Frontal cortex (tissue), 4 donors: ENCODE data around the gene CYBB. TPM values are rescaled to one million over a fixed set of nuclear protein-coding genes. Genes with fewer than 3 reads are reported as not detected.

ENCODE experiments used
- DNase-seq, 2 donors: peaks; one replicate each; pipeline ENCODE4 v3.0.0; 2012; ENCODE audit warnings: low spot score in 2 of 2
- FAIRE-seq: peaks from 2 replicates; lab custom pipeline; 2012; peaks lifted over from hg19 to GRCh38; lab: Jason Lieb, UNC
- total RNA-seq: library from RNA; depleted of rRNA; stranded (reverse); fragments of >200 nt; gene quantifications from one replicate; pipeline ENCODE4 v1.2.3, GENCODE V29; 2014
- donor health status: control.
- donor health status: control.
- donor health status: control.

Gene CYBB
- total RNA-seq, 1 donor from 2014 or later, result 10.6 TPM

DNA sequence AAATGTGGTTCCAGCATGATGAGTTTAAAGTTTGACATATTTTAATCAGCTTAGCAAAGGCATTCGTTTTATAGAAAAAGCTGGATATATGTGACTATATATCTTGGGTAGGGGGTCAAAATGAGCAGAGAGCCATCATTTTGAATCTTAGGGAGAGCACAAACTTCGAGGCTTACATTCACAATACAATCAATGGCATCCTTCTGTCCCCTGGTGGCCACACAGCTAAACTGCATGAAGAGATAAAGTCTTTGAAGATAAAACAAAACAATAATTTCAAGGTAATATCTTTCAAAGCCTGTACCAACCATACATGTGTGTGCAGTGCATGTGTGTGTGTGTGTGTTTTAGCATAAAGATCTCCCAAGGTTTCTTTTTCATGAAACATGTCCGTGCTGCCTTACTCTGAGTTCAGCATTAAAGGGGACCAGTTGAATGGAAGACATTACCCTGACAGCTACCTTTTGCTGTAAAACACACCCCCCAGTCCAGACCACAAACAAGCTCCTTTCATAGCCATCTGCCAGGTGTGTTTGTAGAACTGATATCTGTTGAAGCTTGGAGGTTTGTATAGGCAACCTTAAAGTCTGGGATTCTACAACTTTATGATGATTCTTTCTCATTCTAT lies 45.5 kb downstream of the CYBB start:
- no peak for DNase-seq
- FAIRE-seq, result peak; percentile 48

DNA sequence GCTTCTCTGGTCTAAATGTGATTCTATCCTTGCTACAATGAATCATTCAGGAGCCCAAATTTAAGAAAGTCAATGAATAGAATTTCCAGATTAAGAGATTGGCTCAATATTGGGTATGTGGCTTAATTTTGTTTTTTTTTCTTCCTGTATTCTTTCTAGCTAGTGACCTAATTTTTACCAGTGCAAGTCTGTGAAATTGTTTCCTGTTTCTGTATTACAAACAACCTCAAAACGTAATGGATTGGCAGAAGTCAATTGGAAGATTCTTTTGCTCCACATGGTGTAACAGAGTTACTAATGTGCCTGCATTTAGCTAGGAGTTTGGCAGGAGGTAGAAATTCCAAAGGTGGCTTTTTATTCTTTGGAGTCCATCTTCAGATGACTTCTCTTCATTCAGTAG lies 49.9 kb downstream of the CYBB start:
- no peak for FAIRE-seq

DNA sequence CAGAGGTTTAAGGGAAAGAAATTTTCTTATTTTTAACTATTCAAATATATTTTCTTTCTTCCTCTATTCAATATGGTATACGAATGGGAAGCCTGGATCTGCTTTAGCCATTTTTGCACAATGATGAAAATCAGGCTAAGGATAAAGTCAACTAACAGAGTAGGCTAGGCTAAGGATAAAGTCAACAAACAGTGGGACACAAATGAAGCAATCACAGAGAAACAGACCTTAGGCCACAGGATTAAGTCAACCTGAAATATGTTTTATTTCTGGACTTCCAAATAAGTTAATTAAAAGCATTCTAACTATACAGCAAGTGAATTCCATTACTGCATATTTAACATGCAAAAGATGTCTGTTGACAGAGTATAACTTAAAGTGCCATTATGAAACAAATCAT lies 50.5 kb downstream of the CYBB start:
- FAIRE-seq (no peak), DNase-seq (no peak)

More for the DNA sequence above, 49.9 kb downstream of the CYBB start:
- DNase-seq, result no peak

DNA sequence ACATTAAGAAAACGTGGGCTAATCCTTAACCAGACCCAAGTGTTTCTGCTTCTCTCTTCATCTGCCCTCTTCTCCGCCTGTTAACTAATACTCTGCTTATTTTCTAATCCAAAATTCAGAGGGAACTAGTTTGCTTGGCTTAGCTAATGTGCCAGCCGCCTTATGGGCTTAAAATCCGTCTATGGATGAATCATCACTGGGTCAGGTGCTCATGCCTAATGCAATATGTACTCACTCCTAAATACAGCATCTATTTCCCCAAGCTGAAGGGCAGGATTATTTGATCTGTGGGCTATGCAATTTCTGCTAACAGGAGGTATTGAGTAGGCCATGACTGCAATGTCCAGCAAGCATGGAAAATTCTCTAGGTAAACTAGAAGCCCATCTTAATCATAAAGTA lies 55.1 kb downstream of the CYBB start:
- DNase-seq (no peak), FAIRE-seq (no peak)

DNA sequence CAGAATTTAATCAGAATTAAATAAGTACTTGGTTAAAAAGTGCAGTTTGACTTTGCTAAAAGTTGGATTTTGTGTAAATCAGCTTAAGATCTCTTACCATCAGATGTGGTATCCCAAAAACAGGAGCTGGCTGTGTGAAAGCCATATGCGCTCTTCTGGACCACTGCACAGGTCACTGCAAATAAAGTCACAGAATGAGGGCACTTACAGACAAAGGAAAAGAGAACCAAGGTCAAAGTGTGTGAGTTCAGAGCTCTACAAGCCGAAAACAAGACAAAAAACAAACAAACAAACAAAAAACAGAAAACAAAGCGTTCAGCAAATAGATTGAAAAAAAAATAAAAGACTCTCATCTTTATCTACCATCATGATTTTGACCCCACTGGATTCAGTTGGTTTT lies 61.1 kb downstream of the CYBB start:
- FAIRE-seq (no peak), DNase-seq (no peak)

DNA sequence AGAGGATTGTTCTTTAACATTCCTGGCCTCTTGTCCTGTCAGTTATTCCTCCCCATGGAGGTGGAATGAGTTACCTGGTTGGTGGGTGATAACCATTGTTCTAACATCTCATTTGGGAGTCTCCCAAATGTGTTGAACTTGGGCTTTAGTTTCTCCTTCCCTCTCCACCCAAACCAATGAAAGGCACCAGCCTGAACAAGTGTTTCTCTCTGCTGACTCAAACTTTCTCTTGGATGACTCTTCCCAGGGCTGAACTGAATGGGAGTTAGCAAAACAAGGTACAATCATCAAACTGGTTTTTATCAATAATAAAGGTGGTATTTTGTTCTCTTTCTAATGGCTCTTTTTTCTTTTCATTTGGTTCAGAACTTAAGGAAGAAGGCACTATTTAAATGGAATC lies 64.8 kb downstream of the CYBB start:
- DNase-seq (no peak), FAIRE-seq (no peak)

DNA sequence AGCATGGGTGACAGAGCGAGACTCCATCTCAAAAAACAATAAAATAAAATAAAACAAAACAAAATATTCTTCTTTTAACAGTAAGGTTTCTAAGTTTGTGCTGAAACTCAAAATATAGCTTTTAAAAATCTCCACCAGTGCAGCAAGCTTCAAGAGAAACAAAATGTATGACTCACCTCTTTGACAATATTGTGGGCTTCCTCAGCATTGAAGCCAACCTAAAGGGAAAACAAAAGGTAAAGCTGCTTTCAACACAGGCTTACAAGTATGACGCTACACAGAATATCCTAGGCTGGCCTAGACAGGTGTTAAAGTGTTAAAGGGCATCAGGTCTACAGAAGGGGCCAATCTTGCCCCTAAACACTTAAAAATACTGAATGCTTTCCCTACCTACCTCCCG lies 66.3 kb downstream of the CYBB start:
- DNase-seq, result no peak
- FAIRE-seq, result no peak

DNA sequence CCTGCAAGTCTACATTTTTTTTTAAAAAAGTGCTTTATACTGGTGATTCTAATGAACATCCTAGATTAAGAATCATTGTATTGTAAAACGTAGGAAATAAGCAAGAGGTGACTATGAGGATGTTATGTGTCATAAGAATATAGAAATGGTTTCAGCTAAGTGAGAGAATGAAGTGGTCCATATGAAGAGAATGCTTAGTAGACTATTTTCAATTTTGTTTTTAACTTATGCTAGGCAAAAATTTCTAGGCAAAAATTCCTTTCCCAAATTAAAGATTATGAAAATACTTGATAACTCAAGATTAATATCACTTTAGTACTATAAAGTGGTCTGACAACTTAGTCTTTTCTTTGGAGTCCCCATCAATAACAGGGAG lies 66.7 kb downstream of the CYBB start:
- DNase-seq, result no peak
- no peak for FAIRE-seq

DNA sequence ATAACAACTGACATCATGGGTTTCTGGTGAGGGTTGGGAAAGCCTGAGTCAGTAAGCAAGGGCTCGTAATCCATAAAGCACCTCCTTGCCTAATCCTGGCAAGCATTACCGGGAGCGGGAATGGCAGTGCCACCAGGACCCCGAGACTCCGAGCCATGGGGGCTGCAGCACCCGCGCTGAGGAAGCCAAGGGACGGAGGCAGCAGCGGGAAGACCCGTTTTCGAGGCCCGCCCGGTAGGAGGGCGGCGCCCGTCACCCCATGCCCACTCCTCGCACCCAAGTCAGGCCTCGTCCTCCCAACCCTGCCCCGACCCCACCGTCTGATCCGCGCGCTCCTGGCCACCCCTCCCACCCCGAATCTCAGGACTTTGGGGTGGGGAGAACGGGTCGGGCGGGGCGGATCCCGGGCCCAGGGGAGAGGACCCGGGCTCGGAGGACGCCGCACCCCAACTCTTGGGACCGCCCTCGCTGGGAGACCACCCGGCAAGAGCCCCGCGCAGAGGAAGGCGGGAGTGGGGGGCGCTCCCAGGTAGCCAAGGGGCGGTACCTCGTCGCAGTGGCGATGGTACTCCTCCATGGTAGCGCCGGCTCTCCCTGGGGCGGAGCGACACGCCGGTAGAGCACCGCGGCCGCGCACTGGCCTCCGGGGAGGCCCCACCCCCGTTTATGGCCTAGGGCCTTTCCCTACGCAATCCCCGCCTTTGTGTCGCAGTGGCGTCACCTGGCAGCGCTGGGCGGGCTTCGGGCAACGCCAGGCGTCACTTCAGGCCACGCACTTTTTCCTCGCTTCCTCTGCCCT lies 67.3 kb downstream of the CYBB start, which contains the start of gene DYNLT3:
TSS of gene DYNLT3 (minus strand) at position 638 of the 799 bp plus-strand sequence. CDS start at position 577, 61 bp downstream.
- peak; percentile 41 to 61 for DNase-seq
- FAIRE-seq, result no peak

DNA sequence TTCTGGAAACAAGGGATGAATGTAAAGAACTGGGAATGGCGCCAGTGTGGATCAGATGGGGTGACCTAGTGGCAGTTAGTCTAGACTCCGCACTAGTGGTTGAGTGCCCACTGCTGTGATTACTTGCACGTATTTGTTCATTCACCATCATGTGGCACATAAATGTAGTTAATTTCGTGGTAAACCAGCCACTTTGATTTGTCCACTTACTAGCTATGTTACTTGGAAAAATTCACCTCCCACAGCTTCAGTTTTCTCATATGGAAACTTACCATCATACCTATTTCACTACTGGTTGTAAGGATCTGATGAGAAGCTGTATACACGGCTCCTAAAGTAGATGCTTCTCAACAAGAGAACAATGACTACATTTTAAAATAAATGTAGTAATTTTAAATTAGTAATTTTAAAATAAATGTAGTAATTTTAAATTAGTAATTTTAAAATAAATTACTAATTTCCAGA lies 67.9 kb downstream of the CYBB start:
- DNase-seq (no peak), FAIRE-seq (peak; percentile 68)

DNA sequence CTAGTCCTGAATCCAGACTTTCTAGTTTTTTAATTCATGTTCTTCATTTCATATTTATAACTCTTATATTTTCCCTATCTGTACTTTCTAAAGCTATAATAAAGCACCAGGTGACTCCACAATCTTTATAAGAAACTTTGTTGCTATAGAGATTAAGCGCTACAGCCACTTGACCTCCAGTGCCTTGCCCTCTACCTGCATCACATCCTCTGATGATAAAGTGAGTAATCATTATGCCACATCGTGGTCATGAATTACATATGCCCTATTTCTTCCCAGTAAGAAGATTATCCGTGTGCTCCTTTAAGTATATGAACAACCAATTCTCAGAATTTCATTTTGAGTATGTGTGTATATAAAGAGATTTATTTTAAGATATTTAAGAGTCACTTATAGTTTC lies 74.3 kb downstream of the CYBB start:
- no peak for DNase-seq
- FAIRE-seq, result no peak

DNA sequence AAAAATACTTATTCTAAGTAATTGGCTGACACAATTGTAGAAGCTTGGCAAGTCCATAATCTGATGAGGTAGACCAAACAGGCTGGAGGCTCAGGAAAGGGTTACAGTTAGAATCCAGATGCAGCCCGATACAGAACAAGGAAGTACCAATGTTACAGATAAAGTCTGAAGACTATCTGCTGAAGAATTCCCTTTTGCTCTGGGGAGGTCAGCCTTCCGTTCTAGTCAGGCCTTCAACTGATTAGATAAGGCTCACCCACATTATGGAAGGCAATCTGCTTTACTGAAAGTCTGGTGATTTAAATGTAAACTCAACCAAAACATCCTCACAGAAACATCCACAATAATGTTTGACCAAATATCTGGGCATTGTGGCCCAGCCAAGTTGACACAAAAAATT lies 74.9 kb downstream of the CYBB start:
- DNase-seq (no peak), FAIRE-seq (no peak)

DNA sequence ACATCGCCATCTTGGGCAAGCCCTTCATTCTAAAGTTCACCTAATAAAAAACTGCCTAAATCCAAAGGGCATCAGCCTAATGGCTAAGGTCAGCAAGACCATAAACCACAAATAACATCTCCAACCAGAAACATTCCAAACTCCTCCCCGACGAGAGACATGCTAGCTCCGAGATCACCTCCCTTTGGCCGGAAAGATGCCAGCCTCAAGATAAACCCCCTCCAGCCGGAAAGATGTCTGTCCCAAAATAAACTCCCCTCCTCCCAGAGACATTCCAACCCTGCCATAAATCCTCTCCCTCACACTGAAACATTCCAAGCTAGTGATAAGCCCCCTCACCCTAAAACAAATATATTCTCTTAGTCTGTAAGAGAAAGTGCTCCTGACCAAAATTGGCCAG lies 80.9 kb downstream of the CYBB start:
- DNase-seq (no peak), FAIRE-seq (no peak)

DNA sequence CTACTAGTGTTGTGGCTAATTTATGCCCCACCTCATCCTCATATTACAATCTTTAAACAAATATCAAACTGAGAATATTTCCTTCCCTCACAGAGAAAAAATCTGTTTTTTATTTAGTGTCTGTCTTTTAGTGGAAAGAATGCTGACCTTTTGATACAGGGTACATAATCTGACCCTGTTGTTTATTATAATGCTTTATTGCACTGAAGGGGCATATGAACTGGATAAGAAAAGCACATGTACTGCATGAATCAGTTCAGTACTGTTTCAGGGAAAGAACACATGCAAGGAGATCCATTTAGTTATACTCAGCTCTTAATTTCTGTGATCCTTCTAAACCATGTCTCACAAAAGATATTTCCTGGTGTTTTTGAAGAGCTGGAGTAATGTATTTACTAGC lies 83.0 kb downstream of the CYBB start:
- FAIRE-seq, result no peak
- DNase-seq, result no peak

Other genes with a start within 250 kb of the CYBB start
- gene LANCL3, start 208.4 kb upstream of the CYBB start, total RNA-seq, result 1.2 TPM
- 3.7 TPM for gene XK, start 94.3 kb upstream of the CYBB start, total RNA-seq
- 27.3 TPM for gene DYNLT3, start 67.5 kb downstream of the CYBB start, total RNA-seq
- 4.9 TPM for gene SYTL5, start 226.5 kb downstream of the CYBB start, total RNA-seq